Psoas muscle (tissue), 8 donors: Measurements from ENCODE around the gene ISOC2. TPM values are rescaled to one million over a fixed set of nuclear protein-coding genes. Genes with fewer than 3 reads are reported as not detected.

Experiments used
- ATAC-seq, 4 donors: fragments of 200-7000 bp; cut with Tn5 transposase; one replicate each; pipeline ENCODE4 v1.9.1; 2020; ENCODE audit warnings: moderate library complexity in 3 of 4, mild to moderate bottlenecking in 2 of 4
- DNase-seq, 2 donors: peaks; one replicate each; pipeline ENCODE4 v3.0.0-alpha.2; 2020
- H3K27ac ChIP-seq: fragments of 200-600 bp; one replicate; pipeline ENCODE4 v1.8.0; 2022
- H3K27me3 ChIP-seq, 3 donors: fragments of 200-600 bp in 1 of 3; one replicate each; pipeline versions ENCODE4 v1.6.1 to v1.8.0; 2013 to 2022; ENCODE audit warnings: low read length in 2 of 3, mild to moderate bottlenecking in 2 of 3, moderate library complexity in 1 of 3; ENCODE audit not compliant: insufficient read depth in 3 of 3
- H3K36me3 ChIP-seq, 2 donors: fragments of 200-600 bp in 1 of 2; one replicate each; pipeline versions ENCODE4 v1.6.1 to v1.8.0; 2013 to 2022; ENCODE audit warnings: low read depth in 1 of 2, mild to moderate bottlenecking in 1 of 2, moderate library complexity in 1 of 2; ENCODE audit not compliant: insufficient read depth in 1 of 2
- H3K4me1 ChIP-seq: fragments of 200-600 bp; one replicate; pipeline ENCODE4 v1.8.0; 2022
- H3K4me3 ChIP-seq: fragments of 200-600 bp; one replicate; pipeline ENCODE4 v1.8.0; 2022; ENCODE audit warnings: mild to moderate bottlenecking
- H3K9me3 ChIP-seq: fragments of 200-600 bp; one replicate; pipeline ENCODE4 v1.8.0; 2022
- WGBS, 3 donors: extraction: QIAGEN DNeasy Blood & Tissue Kit; methylation state at CpG; one replicate each; pipeline versions ENCODE4 v1.1.6 to v1.1.7; 2013; 5-methylcytosine and 5-hydroxymethylcytosine counted together
- intact Hi-C, 2 donors: fragments of 100-400 bp; cut with DNase I; formaldehyde crosslinking; loops; one replicate each; pipeline versions ENCODE4 v1.11.0 to v1.14.2; 2022
- polyA plus RNA-seq, 3 donors: library from polyadenylated mRNA; stranded (reverse); fragments of 200-250 nt; gene quantifications; one replicate each; pipeline ENCODE4 v1.2.3, GENCODE V29; 2013
- total RNA-seq, 4 donors: library from RNA; stranded (reverse); fragmentation: NEBNext Ultra II Directional in 2 of 4; extraction: Animal tissue kit (Norgen Biotek cat#: 25700) in 2 of 4; gene quantifications; one replicate each; pipeline versions ENCODE4 v1.2.1 to v1.2.4, GENCODE V29; 2021 to 2023
- TF ChIP-seq, protein P1 (sequence below): fragments of 200-600 bp; IDR thresholded peaks from one replicate; pipeline ENCODE4 v1.8.0; 2022; ENCODE audit warnings: antibody characterized with exemption
- donor health status: healthy with polysubstance abuse.
- donor health status: DM: no; HTN: no; CAD: no; lungs with moderate emphysema.
- donor health status: Bipolar disorder and iron deficiency.
- donor health status: healthy.
- donor health status: DM: yes; HTN: yes; CAD: no.
- donor health status: DM: no; HTN: no; CAD: no.
- donor health status: DM: no; HTN: no; CAD: no.
- donor health status: DM: yes; HTN: yes; CAD: no.

The ISOC2 gene
- total and polyA plus RNA-seq, 7 donors = 32.0 to 177 (median 78.0) TPM

DNA sequence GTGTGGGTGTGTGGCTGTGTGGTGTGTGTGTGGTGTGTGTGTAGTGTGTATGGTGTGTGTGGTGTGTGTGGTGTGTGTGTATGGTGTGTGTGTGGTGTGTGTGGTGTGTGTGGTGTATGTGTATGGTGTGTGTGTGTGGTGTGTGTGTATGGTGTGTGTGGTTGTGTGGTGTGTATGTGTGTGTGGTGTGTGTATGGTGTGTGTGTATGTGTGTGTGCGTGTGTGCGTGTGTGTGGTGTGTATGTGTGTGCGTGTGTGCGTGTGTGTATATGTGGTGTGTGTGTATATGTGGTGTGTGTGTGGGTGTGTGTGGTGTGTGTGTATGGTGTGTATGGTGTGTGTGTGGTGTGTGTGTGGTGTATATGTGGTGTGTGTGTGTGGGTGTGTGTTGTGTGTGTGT lies 26.4 kb downstream of the ISOC2 start:
- DNase-seq (peak in 1 of 2 donors; percentile 14), ATAC-seq (no peak)
- Histone ChIP-seq H3K4me1 (no peaks in the 10 kb centered on the region), H3K36me3 (no peaks in the 10 kb centered on the region), H3K4me3 (no peak overlapping the region), H3K27me3 (peaks cover 0 to 74% (median 34%) of the 10 kb centered on the region in 3 donors), H3K9me3 (no peaks in the 10 kb centered on the region), H3K27ac (no peak overlapping the region)
- TF ChIP-seq, protein P1, sequence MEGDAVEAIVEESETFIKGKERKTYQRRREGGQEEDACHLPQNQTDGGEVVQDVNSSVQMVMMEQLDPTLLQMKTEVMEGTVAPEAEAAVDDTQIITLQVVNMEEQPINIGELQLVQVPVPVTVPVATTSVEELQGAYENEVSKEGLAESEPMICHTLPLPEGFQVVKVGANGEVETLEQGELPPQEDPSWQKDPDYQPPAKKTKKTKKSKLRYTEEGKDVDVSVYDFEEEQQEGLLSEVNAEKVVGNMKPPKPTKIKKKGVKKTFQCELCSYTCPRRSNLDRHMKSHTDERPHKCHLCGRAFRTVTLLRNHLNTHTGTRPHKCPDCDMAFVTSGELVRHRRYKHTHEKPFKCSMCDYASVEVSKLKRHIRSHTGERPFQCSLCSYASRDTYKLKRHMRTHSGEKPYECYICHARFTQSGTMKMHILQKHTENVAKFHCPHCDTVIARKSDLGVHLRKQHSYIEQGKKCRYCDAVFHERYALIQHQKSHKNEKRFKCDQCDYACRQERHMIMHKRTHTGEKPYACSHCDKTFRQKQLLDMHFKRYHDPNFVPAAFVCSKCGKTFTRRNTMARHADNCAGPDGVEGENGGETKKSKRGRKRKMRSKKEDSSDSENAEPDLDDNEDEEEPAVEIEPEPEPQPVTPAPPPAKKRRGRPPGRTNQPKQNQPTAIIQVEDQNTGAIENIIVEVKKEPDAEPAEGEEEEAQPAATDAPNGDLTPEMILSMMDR = no peak
- intact Hi-C loops = no loop called here
- WGBS, 3 donors = 89 to 92% (median 92%) methylated on average over 4 of the region's 4 CpGs

GRCh38 chr19:55434356-55434919 lies 27.0 kb downstream of the ISOC2 start:
- H3K9me3 ChIP-seq = no peaks in the 10 kb centered on the region
- ATAC-seq (no peak), DNase-seq (peak in 1 of 2 donors; percentile 1)
- intact Hi-C loops = no loop called here
- no peak overlapping the region for H3K4me3 ChIP-seq
- no peaks in the 10 kb centered on the region for H3K36me3 ChIP-seq
- WGBS, 3 donors = 72 to 93% (median 93%) methylated on average over 4 of the region's 4 CpGs
- no peak overlapping the region for H3K27ac ChIP-seq
- TF ChIP-seq, protein P1 = no peak
- H3K27me3 ChIP-seq = peaks cover 0 to 74% (median 37%) of the 10 kb centered on the region in 3 donors
- no peaks in the 10 kb centered on the region for H3K4me1 ChIP-seq

GRCh38 chr19:55433292-55433691 lies 28.1 kb downstream of the ISOC2 start:
- Histone ChIP-seq H3K27ac (no peak overlapping the region), H3K27me3 (peaks cover 0 to 74% (median 31%) of the 10 kb centered on the region in 3 donors), H3K9me3 (no peaks in the 10 kb centered on the region), H3K36me3 (no peaks in the 10 kb centered on the region), H3K4me3 (no peak overlapping the region), H3K4me1 (no peaks in the 10 kb centered on the region)
- intact Hi-C loops = no loop called here
- DNase-seq (peak in 1 of 2 donors; percentile 48), ATAC-seq (no peak)
- TF ChIP-seq, protein P1 = no peak
- 3 to 6% (median 5%) methylated on average over 32 to 48 of the region's 48 CpGs for WGBS, 3 donors

DNA sequence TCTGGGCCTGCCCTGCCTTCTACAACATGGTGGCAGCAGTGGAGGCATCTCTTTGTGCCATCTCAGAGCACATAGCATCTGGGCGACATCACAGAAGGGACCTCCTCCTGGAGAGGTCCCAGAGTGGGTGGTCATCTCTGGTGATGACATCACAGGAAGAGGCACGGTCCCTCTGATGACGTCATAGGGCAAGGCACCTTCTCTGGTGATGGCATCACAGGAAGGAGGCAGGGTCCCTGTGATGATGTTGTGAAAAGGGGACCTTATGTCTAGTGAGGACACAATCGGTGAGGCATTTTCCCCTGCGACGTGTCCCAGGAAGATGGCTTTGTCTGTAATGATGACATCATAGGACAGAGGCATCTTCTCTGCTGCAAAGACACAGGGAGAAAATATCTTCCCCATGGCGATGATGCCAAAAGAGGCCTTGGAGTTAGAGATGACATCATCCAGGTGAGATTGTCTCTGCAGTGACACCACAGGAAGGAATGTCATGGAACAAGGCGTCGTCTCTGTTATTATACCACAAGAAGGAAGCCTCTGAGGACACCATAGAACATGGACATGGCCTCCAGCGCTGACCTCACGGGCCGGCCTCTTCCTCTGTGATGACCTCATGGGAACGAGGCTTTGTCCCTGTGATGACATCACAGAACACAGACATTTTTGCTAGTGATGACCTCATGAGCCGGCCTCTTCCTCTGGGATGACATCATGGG lies 29.0 kb downstream of the ISOC2 start:
- H3K9me3 ChIP-seq = no peaks in the 10 kb centered on the region
- TF ChIP-seq, protein P1 = no peak
- 81 to 82% (median 81%) methylated on average over 14 of the region's 14 CpGs for WGBS, 3 donors
- no peak for ATAC-seq
- DNase-seq = peak in 1 of 2 donors; percentile 8
- H3K4me3 ChIP-seq = no peak overlapping the region
- H3K27ac ChIP-seq = no peak overlapping the region
- no peaks in the 10 kb centered on the region for H3K4me1 ChIP-seq
- intact Hi-C loops = no loop called here
- no peaks in the 10 kb centered on the region for H3K36me3 ChIP-seq
- H3K27me3 ChIP-seq = peaks cover 0 to 70% (median 35%) of the 10 kb centered on the region in 3 donors
